Urothelium cell line (cell line): Measurements from ENCODE around the gene CISH.

Source experiments
- DNase-seq: peaks from one replicate; pipeline ENCODE4 v3.0.0; 2011; ENCODE audit warnings: low spot score, mixed read lengths
- FAIRE-seq: peaks from 2 replicates; lab custom pipeline; 2011; peaks lifted over from hg19 to GRCh38; lab: Jason Lieb, UNC

Gene CISH

GRCh38 chr3:50616003-50616769 is 4.6 kb upstream of the CISH start:
- FAIRE-seq: peak; percentile 44
- DNase-seq: peak; percentile 92

GRCh38 chr3:50615190-50615589 is 3.6 kb upstream of the CISH start:
- FAIRE-seq (no peak), DNase-seq (no peak)

- no peak for FAIRE-seq
- no peak for DNase-seq
Measured at GRCh38 chr3:50612970-50613846, 1.6 kb upstream of the CISH start.

- FAIRE-seq (no peak), DNase-seq (no peak)
Measured at GRCh38 chr3:50612234-50612882, 784 bp upstream of the CISH start.

GRCh38 chr3:50610992-50611463 is 546 bp downstream of the CISH start:
- DNase-seq (no peak), FAIRE-seq (no peak)

GRCh38 chr3:50610181-50610971 is 1.2 kb downstream of the CISH start:
- FAIRE-seq (no peak), DNase-seq (no peak)

- FAIRE-seq (no peak), DNase-seq (no peak)
Measured at GRCh38 chr3:50609763-50610085, 1.9 kb downstream of the CISH start.

- FAIRE-seq (no peak), DNase-seq (no peak)
Measured at GRCh38 chr3:50609071-50609762, 2.4 kb downstream of the CISH start.

GRCh38 chr3:50608278-50608677 is 3.3 kb downstream of the CISH start:
- FAIRE-seq: no peak

GRCh38 chr3:50607271-50608091 is 4.1 kb downstream of the CISH start:
- no peak for FAIRE-seq
- DNase-seq: no peak

More at GRCh38 chr3:50608278-50608677, 3.3 kb downstream of the CISH start:
- DNase-seq: no peak

- DNase-seq (no peak), FAIRE-seq (no peak)
Measured at GRCh38 chr3:50606596-50606995, 5.0 kb downstream of the CISH start.

GRCh38 chr3:50605901-50606326 is 5.7 kb downstream of the CISH start:
- DNase-seq: no peak
- no peak for FAIRE-seq

- FAIRE-seq (no peak), DNase-seq (no peak)
Measured at GRCh38 chr3:50604628-50605588, 6.7 kb downstream of the CISH start.

GRCh38 chr3:50604110-50604621 is 7.4 kb downstream of the CISH start:
- FAIRE-seq: no peak
- DNase-seq: no peak

- DNase-seq (no peak), FAIRE-seq (no peak)
Measured at GRCh38 chr3:50603261-50604109, 8.1 kb downstream of the CISH start.

GRCh38 chr3:50602595-50603191 is 8.9 kb downstream of the CISH start:
- DNase-seq (no peak), FAIRE-seq (no peak)
